Mesodermal cell (in vitro differentiated cells): ENCODE measurements around the gene PREX1.

Source experiments
- H3K27ac ChIP-seq: 2 replicates; pipeline ENCODE4 v1.7.0; 2013; ENCODE audit warnings: mild to moderate bottlenecking, low read depth, low read length, moderate library complexity; ENCODE audit not compliant: severe bottlenecking
- H3K36me3 ChIP-seq: 2 replicates; pipeline ENCODE4 v1.7.1; 2013; ENCODE audit warnings: mild to moderate bottlenecking, low read length, moderate library complexity; ENCODE audit not compliant: control insufficient read depth, insufficient read depth
- H3K4me1 ChIP-seq: one replicate; pipeline ENCODE4 v1.7.1; 2013; ENCODE audit warnings: mild to moderate bottlenecking, low read length; ENCODE audit not compliant: insufficient read depth, control insufficient read depth, poor library complexity, severe bottlenecking
- H3K4me3 ChIP-seq: 2 replicates; pipeline ENCODE4 v1.7.0; 2013; ENCODE audit warnings: low read length, control low read depth, mild to moderate bottlenecking; ENCODE audit not compliant: insufficient read depth, poor library complexity, severe bottlenecking; ENCODE audit errors: extremely low read depth
- H3K9me3 ChIP-seq: 2 replicates; pipeline ENCODE4 v1.7.1; 2013; ENCODE audit warnings: mild to moderate bottlenecking, low read length, moderate library complexity; ENCODE audit not compliant: control insufficient read depth
- WGBS, 2 experiments: methylation state at CpG; one replicate each; pipeline ENCODE4 v1.1.5; 2013; ENCODE audit warnings: missing lambda C conversion rate in 2 of 2; ENCODE audit not compliant: insufficient coverage in 2 of 2; 5-methylcytosine and 5-hydroxymethylcytosine counted together

The PREX1 gene

DNA sequence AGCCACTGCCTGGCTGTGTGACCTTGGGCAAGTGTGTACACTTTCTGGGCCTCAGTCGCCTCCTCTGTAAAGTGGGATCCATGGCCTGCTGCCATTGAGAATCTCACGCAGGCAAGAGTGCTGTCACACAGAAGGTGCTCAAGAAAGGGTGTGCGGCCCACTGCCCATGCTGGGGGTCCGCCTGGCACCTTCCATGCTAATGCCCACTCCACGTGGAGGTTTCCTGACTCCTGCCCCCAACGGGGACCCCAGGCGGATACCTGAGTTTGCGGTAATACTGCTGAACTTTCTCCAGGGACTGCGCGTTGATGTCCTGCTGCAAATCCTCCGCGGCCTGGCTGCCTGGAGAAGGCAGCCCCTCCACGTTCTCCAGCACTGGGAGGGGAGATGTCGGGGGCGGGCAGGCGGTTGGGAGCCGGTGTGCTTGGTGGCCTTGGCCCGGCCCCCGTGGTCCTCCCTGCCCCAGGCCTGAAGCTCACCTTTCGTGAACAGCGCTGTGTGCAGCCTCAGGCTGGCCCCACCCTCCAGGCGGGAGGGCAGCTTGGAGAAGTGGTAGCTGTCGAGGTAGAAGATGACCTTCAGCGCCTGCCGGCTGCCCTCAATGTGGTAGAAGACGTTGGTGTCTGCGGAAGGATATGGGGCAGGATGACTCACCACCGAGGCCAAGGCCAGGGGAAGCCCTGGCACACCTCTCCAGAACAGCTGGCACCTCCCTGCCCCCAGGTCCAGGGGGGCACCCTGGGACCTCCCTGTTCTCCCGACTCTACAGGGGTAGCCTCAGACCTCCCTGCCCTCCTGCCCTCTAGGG lies 195.6 kb downstream of the PREX1 start:
- H3K9me3 ChIP-seq: no peaks in the 10 kb centered on the region
- WGBS, 2 experiments: 92 to 96% methylated on average over 21 to 29 of the region's 29 CpGs
- H3K4me3 ChIP-seq: no peak overlapping the region
- no peak overlapping the region for H3K27ac ChIP-seq
- peaks cover 7% of the 10 kb centered on the region for H3K4me1 ChIP-seq
- peaks cover 31% of the 10 kb centered on the region for H3K36me3 ChIP-seq

DNA sequence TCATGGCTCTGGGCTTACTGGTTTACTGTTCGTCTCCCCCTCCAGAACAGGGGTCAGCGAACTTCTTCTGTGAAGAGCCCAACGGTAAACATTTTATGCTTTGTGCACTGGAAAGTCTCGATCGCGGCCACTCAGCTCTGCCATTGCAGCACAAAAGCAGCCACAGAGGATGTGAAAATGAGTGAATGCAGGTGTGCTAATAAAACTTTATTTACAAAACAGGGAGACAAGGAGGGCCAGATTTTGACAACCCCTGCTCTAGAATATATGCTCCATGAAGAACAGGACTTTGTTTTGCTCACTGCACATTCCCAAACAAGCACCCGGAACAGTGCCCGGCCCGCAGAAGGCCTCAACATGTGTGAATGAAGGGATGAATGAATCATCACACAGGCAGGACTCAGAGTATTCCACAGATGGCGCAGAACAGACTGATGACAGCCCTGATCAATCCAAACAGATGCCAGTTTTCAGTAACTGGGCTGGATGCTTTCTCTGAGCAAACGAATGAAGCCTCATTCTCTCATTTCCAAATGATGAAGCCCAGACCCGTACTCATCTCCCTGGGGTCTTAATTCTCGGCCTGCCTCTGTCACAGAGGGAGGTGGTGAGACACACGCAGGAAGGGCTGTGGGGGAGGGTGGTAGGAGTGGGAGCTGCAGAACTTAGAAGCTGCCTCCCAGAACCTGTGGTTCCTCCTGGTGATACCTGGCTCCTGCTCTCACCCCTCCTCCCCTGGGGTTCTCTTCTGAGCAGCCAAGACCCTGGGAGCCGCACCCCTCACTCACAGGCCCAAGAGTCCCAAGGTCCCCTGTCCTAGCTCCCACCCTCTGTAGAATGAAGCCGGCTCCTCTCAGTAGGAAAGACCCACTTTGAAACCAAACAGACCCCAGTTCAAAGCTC lies 196.4 kb downstream of the PREX1 start:
- H3K4me3 ChIP-seq: no peak overlapping the region
- no peaks in the 10 kb centered on the region for H3K9me3 ChIP-seq
- H3K4me1 ChIP-seq: peaks cover 7% of the 10 kb centered on the region
- WGBS, 2 experiments: 96 to 98% methylated on average over 11 to 13 of the region's 16 CpGs
- no peak overlapping the region for H3K27ac ChIP-seq
- H3K36me3 ChIP-seq: peaks cover 34% of the 10 kb centered on the region

DNA sequence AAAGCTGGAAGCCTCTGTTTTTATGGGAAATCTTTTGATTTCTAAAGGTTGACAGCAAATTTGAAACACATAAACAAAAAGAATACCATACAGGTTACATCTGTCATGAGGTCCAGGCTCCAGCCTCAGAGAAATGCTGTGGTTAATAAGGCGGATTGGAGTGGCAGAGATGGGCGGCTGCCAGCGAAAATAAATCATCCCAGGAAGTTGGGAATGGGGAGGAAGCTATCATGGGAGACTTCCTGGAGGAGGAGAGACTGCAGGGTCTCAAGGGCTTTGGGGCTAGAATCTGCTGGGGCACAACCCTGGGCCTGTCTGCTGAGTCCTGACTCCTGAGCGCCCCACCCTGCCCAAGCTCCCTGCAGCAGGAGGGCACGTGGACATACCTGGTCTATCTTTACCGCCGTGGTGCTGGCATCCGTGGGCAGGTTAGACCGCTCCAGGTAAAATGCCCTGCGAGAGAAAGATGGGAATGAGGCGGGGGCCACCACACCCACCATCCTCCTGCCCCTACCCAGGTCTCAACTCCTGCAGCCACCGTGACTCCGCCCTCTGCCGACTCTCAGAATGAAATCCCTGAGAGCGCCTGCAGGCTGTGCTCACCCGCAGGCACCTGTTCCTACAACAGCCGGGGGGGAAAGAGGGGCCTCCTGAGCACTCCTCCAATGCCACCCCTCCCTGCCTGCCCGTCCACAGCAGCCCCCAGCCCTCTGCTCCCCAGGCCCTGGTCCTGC lies 197.3 kb downstream of the PREX1 start:
- WGBS, 2 experiments: 90 to 94% methylated on average over 16 to 17 of the region's 18 CpGs
- H3K9me3 ChIP-seq: no peaks in the 10 kb centered on the region
- H3K36me3 ChIP-seq: peaks cover 42% of the 10 kb centered on the region
- H3K4me1 ChIP-seq: peaks cover 7% of the 10 kb centered on the region
- no peak overlapping the region for H3K27ac ChIP-seq
- no peak overlapping the region for H3K4me3 ChIP-seq

DNA sequence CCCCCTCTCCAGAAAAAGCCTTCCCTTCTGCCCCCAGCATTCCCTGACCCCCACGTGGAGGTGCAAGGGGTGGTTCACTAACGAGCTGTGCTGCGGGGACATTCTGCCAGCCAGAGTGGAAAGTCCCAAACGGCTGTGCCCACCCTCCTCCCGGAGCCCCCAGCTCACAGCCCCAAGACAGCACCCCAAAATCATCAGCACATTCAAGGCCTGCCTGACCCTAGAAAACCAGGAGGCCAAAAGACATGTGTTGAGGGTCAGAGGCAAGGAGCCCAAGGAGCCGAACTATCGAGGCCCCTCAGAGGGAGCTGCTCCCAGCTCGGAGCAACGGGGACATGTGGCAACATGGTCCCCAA lies 197.9 kb downstream of the PREX1 start:
- H3K36me3 ChIP-seq: peaks cover 48% of the 10 kb centered on the region
- no peaks in the 10 kb centered on the region for H3K9me3 ChIP-seq
- peaks cover 7% of the 10 kb centered on the region for H3K4me1 ChIP-seq
- H3K27ac ChIP-seq: no peak overlapping the region
- WGBS, 2 experiments: 89 to 95% methylated on average over 7 to 8 of the region's 9 CpGs
- H3K4me3 ChIP-seq: no peak overlapping the region

GRCh38 chr20:48629069-48629959 lies 198.5 kb downstream of the PREX1 start:
- Histone ChIP-seq H3K36me3 (peaks cover 41% of the 10 kb centered on the region), H3K9me3 (no peaks in the 10 kb centered on the region), H3K27ac (no peak overlapping the region), H3K4me1 (peaks cover 7% of the 10 kb centered on the region), H3K4me3 (no peak overlapping the region)
- WGBS, 2 experiments: 96% methylated on average over 11 to 12 of the region's 15 CpGs

DNA sequence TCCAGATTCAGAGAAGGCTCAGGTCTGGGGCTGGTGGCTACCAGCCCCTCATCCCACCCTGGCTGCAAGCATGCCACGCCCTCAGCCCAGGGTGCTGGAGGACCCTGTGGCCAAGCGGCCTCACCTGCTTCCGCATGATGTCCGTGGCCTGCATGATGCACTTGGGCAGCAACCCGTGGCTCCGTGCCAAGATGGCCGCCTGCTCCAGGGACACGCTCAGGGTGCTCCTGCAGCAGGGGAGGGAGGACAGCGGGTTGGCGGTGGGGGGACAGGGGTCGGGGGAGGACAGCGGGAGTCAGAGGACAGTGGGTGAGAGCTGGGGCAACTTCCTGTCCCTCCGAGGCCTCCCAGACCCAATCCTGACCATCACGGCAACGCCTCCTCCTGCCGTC lies 200.1 kb downstream of the PREX1 start:
- H3K4me1 ChIP-seq: peaks cover 7% of the 10 kb centered on the region
- H3K36me3 ChIP-seq: peaks cover 35% of the 10 kb centered on the region
- no peak overlapping the region for H3K4me3 ChIP-seq
- no peaks in the 10 kb centered on the region for H3K9me3 ChIP-seq
- WGBS, 2 experiments: 97 to 100% methylated on average over 10 to 13 of the region's 16 CpGs
- no peak overlapping the region for H3K27ac ChIP-seq

GRCh38 chr20:48626938-48627736 lies 200.7 kb downstream of the PREX1 start:
- H3K4me3 ChIP-seq: no peak overlapping the region
- no peaks in the 10 kb centered on the region for H3K9me3 ChIP-seq
- peaks cover 30% of the 10 kb centered on the region for H3K36me3 ChIP-seq
- H3K4me1 ChIP-seq: peaks cover 7% of the 10 kb centered on the region
- H3K27ac ChIP-seq: no peak overlapping the region
- WGBS, 2 experiments: 89 to 97% methylated on average over 11 to 12 of the region's 18 CpGs

DNA sequence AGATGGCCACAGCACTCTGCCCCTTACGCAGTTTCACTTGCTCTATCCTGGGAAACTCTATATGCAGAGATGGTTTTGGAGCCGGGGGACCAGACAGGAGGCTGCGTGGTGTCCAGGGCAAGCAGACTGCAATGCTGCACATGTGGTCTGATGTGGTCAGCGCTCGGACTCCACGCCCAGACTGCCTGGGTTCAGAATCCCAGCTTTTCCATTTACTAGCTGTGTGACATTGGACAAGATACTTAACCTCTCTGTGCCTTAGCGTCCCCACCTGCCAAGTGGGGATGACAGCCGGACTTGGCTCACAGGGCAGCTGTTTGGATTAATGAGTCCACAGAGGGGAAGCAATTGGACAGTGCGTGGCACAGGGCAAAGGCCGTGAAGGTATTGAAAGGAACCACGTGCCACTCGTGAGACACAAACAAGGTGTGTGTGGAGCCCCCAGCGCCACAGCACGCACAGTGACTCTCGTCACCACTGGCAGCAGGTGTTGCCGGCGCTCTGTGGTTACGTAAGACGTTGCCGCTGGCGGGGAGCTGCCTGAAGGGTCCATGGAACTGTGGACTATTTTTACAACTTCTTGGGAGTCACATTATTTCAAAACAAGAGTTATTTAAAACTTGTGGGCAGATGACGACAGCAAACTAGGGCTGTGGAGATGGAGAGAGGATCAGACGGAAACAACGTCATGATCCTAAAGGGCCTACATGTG lies 201.4 kb downstream of the PREX1 start:
- Histone ChIP-seq H3K9me3 (no peaks in the 10 kb centered on the region), H3K4me1 (no peaks in the 10 kb centered on the region), H3K27ac (no peak overlapping the region), H3K36me3 (peaks cover 23% of the 10 kb centered on the region), H3K4me3 (no peak overlapping the region)
- 96% methylated on average over 22 to 24 of the region's 24 CpGs for WGBS, 2 experiments
